B cell (primary cell): Measurements from ENCODE around the gene MRPS9. TPM values are rescaled to one million over a fixed set of nuclear protein-coding genes. Genes with fewer than 3 reads are reported as not detected.

Experiments
- ATAC-seq: fragments of 200-7000 bp; cut with Tn5 transposase; one replicate; pipeline ENCODE4 v1.10.0; 2021; ENCODE audit warnings: low read depth, mild to moderate bottlenecking, moderate number of reproducible peaks, moderate library complexity
- CTCF ChIA-PET: fragments of 350-600 bp; sonication (Branson Sonifier 250); formaldehyde crosslinking; loops from one replicate; lab custom pipeline; 2021; ENCODE audit warnings: antibody characterized with exemption, inconsistent platforms; lab: Charles Lee
- POLR2A ChIA-PET: fragments of 350-600 bp; sonication (Branson Sonifier 250); formaldehyde crosslinking; loops from one replicate; lab custom pipeline; 2021; ENCODE audit warnings: antibody characterized with exemption; lab: Charles Lee
- DNase-seq: peaks from one replicate; pipeline ENCODE4 v3.0.0; 2013
- H2AFZ ChIP-seq: 2 replicates; pipeline ENCODE4 v1.6.1; 2012; ENCODE audit warnings: mild to moderate bottlenecking, low read depth, low read length; ENCODE audit not compliant: insufficient read depth, poor library complexity, severe bottlenecking
- H3K27ac ChIP-seq, 2 donors: 1 replicate in 1 of 2; 2 replicates in 1 of 2; pipeline ENCODE4 v1.5.1; 2012 to 2013; ENCODE audit warnings: low read length in 2 of 2, mild to moderate bottlenecking in 2 of 2, moderate library complexity in 1 of 2
- H3K27me3 ChIP-seq, 4 experiments: fragments of 200-600 bp in 1 of 4; sonication (generic) in 1 of 4; replicated peaks in 1 of 4; 1 replicate in 2 of 4; 2 replicates in 2 of 4; pipeline versions ENCODE4 v1.6.1 to v1.7.0; 2013 to 2016; ENCODE audit warnings: low read length in 3 of 4, mild to moderate bottlenecking in 2 of 4, mixed read lengths in 1 of 4, moderate library complexity in 1 of 4; ENCODE audit not compliant: insufficient read depth in 4 of 4, control insufficient read depth in 3 of 4; ENCODE audit errors: control extremely low read depth in 1 of 4
- H3K36me3 ChIP-seq, 2 experiments: replicated peaks in 1 of 2; 1 replicate in 1 of 2; 2 replicates in 1 of 2; pipeline versions ENCODE4 v1.6.1 to v1.7.1; 2013; ENCODE audit warnings: low read length in 1 of 2; ENCODE audit not compliant: insufficient read depth in 2 of 2, control insufficient read depth in 1 of 2; ENCODE audit errors: control extremely low read depth in 1 of 2, extremely low read depth in 1 of 2
- H3K4me1 ChIP-seq, 2 donors: fragments of 200-600 bp in 1 of 2; sonication (generic) in 1 of 2; 1 replicate in 1 of 2; 2 replicates in 1 of 2; pipeline versions ENCODE4 v1.5.1 to v1.6.1; 2013 to 2017; ENCODE audit warnings: low read length in 2 of 2; ENCODE audit not compliant: control insufficient read depth in 2 of 2, insufficient read depth in 2 of 2
- H3K4me2 ChIP-seq: replicated peaks from 2 replicates; pipeline ENCODE3; 2012; ENCODE audit warnings: mild to moderate bottlenecking, low read depth, low read length; ENCODE audit not compliant: poor library complexity, severe bottlenecking
- H3K4me3 ChIP-seq, 5 experiments: fragments of 200-600 bp in 1 of 5; sonication (generic) in 1 of 5; 1 replicate in 3 of 5; 2 replicates in 2 of 5; pipeline versions ENCODE4 v1.5.1 to v1.7.0; 2011 to 2016; ENCODE audit warnings: low read length in 4 of 5, mild to moderate bottlenecking in 4 of 5, low read depth in 2 of 5, control low read depth in 1 of 5, moderate library complexity in 1 of 5; ENCODE audit not compliant: insufficient read depth in 1 of 5; ENCODE audit errors: control extremely low read depth in 1 of 5, extremely low read depth in 1 of 5
- H3K79me2 ChIP-seq: fragments of 200-600 bp; sonication (generic); one replicate; pipeline ENCODE4 v1.6.0; 2016; ENCODE audit warnings: low read length; ENCODE audit not compliant: control insufficient read depth, insufficient read depth
- H3K9ac ChIP-seq: fragments of 200-600 bp; sonication (generic); 2 replicates; pipeline ENCODE4 v1.6.1; 2017; ENCODE audit warnings: mild to moderate bottlenecking, low read length, moderate library complexity
- H3K9me3 ChIP-seq, 3 donors: one replicate each; pipeline versions ENCODE4 v1.6.1 to v1.7.1; 2013; ENCODE audit warnings: low read length in 2 of 3; ENCODE audit not compliant: control insufficient read depth in 2 of 3, insufficient read depth in 1 of 3; ENCODE audit errors: control extremely low read depth in 1 of 3
- H4K20me1 ChIP-seq: 2 replicates; pipeline ENCODE4 v1.6.0; 2012; ENCODE audit warnings: mild to moderate bottlenecking, low read length; ENCODE audit not compliant: insufficient read depth, control insufficient read depth, poor library complexity, severe bottlenecking
- H3K27ac Mint-ChIP-seq: one replicate; pipeline ENCODE4 v1.8.0; 2021; ENCODE audit warnings: mixed read lengths
- H3K27me3 Mint-ChIP-seq: one replicate; pipeline ENCODE4 v1.8.0; 2021; ENCODE audit warnings: mixed read lengths
- H3K4me1 Mint-ChIP-seq: one replicate; pipeline ENCODE4 v1.8.0; 2021; ENCODE audit warnings: mixed read lengths
- H3K4me3 Mint-ChIP-seq: one replicate; pipeline ENCODE4 v1.8.0; 2021; ENCODE audit warnings: mixed read lengths
- H3K9me3 Mint-ChIP-seq: one replicate; pipeline ENCODE4 v1.8.0; 2022; ENCODE audit warnings: mixed read lengths; ENCODE audit not compliant: insufficient read depth
- CTCF ChIP-seq: fragments of 200-600 bp; IDR thresholded peaks from one replicate; pipeline ENCODE4 v1.8.0; 2022; ENCODE audit warnings: antibody characterized with exemption, mild to moderate bottlenecking
- EZH2 ChIP-seq: IDR thresholded peaks from 2 replicates; pipeline ENCODE4 v1.6.1; 2012; ENCODE audit warnings: borderline replicate concordance, low read depth, mild to moderate bottlenecking, moderate library complexity, low read length; ENCODE audit not compliant: insufficient read depth, poor library complexity, severe bottlenecking
- WGBS: methylation state at CpG from one replicate; pipeline ENCODE4 v1.1.5; 2013; ENCODE audit warnings: missing lambda C conversion rate; ENCODE audit not compliant: insufficient coverage; 5-methylcytosine and 5-hydroxymethylcytosine counted together
- intact Hi-C: fragments of 100-400 bp; cut with micrococcal nuclease; formaldehyde crosslinking; loops from one replicate; pipeline ENCODE4 v1.10.0; 2022
- polyA plus RNA-seq: library from polyadenylated mRNA; depleted of rRNA; stranded (reverse); fragments of >200 nt; gene quantifications from 2 replicates; pipeline ENCODE4 v1.2.3, GENCODE V29; 2012
- total RNA-seq, 2 donors: library from RNA; stranded (reverse); fragments of 120-200 nt in 1 of 2; gene quantifications; 1 replicate in 1 of 2; 2 replicates in 1 of 2; pipeline versions ENCODE4 v1.2.3 to v1.2.4, GENCODE V29; 2013 to 2022

The MRPS9 gene
- total and polyA plus RNA-seq, 2 donors (not counting 1 experiment from before 2014, with no cell fraction given) = 13.0 to 19.8 TPM

DNA sequence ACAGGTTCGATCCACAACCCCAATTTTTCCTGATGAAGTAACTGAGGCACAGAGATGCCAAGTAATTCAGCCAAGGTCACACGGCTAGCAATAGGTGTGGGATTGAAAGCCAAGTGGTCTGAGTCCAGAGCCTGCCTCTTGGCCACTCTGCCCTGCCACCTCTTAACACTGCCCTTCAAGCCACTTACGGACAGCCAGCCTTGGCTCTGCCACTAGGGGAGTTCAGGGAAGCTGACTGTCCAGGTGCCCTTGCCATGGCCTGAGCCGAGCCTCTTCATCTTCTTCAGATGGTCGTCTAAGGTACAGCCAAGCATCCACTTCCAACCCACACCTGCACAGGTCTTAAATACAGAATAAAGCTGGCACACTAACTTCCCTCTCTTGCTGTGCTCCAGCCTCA lies 104.4 kb downstream of the MRPS9 start:
- H3K27me3 Mint-ChIP-seq = no peaks in the 10 kb centered on the region
- WGBS = 95% methylated on average over 5 of the region's 5 CpGs
- peak overlapping the region; percentile 16 for H3K4me3 Mint-ChIP-seq
- Histone ChIP-seq H3K79me2 (no peaks in the 10 kb centered on the region), H3K27ac (no peak overlapping the region), H3K9me3 (no peaks in the 10 kb centered on the region), H3K27me3 (peaks cover 0 to 7% (median 0%) of the 10 kb centered on the region in 4 experiments), H3K36me3 (no peaks in the 10 kb centered on the region), H3K4me2 (no peak overlapping the region), H2AFZ (peak overlapping the region; percentile 49), H3K4me1 (peaks cover 17 to 24% of the 10 kb centered on the region in 2 donors), H4K20me1 (no peaks in the 10 kb centered on the region), H3K9ac (no peak overlapping the region), H3K4me3 (no peak overlapping the region)
- no peak for ATAC-seq
- POLR2A ChIA-PET = no interaction called here
- H3K9me3 Mint-ChIP-seq = no peaks in the 10 kb centered on the region
- peaks cover 30% of the 10 kb centered on the region for H3K4me1 Mint-ChIP-seq
- TF ChIP-seq CTCF = no peak
- TF ChIP-seq EZH2 = no peak
- CTCF ChIA-PET = interaction anchor here (1.4 to 5.0 kb wide), 5 partner anchors 22 to 95 kb away, joined by 3 to 32 read pairs (median 4); no protein-coding TSS in a partner anchor
- intact Hi-C loops = loop anchor here (5.0 kb wide), 2 partner anchors 35 to 105 kb away; partner anchors contain the start of gene MRPS9
- no peak for DNase-seq
- H3K27ac Mint-ChIP-seq = peak overlapping the region; percentile 43

GRCh38 chr2:105143094-105143466 lies 105.2 kb downstream of the MRPS9 start:
- ChIA-PET CTCF (interaction anchor here (0.9 to 5.0 kb wide), 6 partner anchors 23 to 94 kb away, joined by 3 to 32 read pairs (median 4); no protein-coding TSS in a partner anchor), POLR2A (no interaction called here)
- no peaks in the 10 kb centered on the region for H3K9me3 ChIP-seq
- H3K27me3 Mint-ChIP-seq = no peaks in the 10 kb centered on the region
- intact Hi-C loops = loop anchor here (5.0 kb wide), 2 partner anchors 34 to 106 kb away; partner anchors contain the start of gene MRPS9
- peak overlapping the region; percentile 89 for H3K27ac Mint-ChIP-seq
- WGBS = 42% methylated on average over 2 of the region's 6 CpGs
- H3K4me3 Mint-ChIP-seq = peak overlapping the region; percentile 94
- no peak for TF ChIP-seq EZH2
- TF ChIP-seq CTCF = no peak
- H3K79me2 ChIP-seq = no peaks in the 10 kb centered on the region
- no peaks in the 10 kb centered on the region for H3K9me3 Mint-ChIP-seq
- peak overlapping the region; percentile 15 to 27 for H3K27ac ChIP-seq
- ATAC-seq (no peak), DNase-seq (no peak)
- H3K4me1 ChIP-seq = peaks cover 17 to 24% of the 10 kb centered on the region in 2 donors
- peaks cover 30% of the 10 kb centered on the region for H3K4me1 Mint-ChIP-seq
- peaks cover 0 to 7% (median 0%) of the 10 kb centered on the region in 4 experiments for H3K27me3 ChIP-seq
- H2AFZ ChIP-seq = peak overlapping the region; percentile 91
- peak overlapping the region; percentile 82 for H3K4me2 ChIP-seq
- H3K36me3 ChIP-seq = no peaks in the 10 kb centered on the region
- peak overlapping the region; percentile 74 for H3K9ac ChIP-seq
- peak overlapping the region in 4 of 5 experiments; percentile 48 to 78 (median 68) for H3K4me3 ChIP-seq
- H4K20me1 ChIP-seq = no peaks in the 10 kb centered on the region
